HG03159 (cell line): ENCODE data around the gene CIC.

Experiments
- ATAC-seq: cut with Tn5 transposase; IDR thresholded peaks from one replicate; pipeline ENCODE4 v1.9.1; 2021; ENCODE audit warnings: mild to moderate bottlenecking, moderate library complexity; ENCODE audit not compliant: unreplicated experiment

Gene CIC

GRCh38 chr19:42275103-42275502, 6.1 kb downstream of the CIC start:
- ATAC-seq = no peak

DNA sequence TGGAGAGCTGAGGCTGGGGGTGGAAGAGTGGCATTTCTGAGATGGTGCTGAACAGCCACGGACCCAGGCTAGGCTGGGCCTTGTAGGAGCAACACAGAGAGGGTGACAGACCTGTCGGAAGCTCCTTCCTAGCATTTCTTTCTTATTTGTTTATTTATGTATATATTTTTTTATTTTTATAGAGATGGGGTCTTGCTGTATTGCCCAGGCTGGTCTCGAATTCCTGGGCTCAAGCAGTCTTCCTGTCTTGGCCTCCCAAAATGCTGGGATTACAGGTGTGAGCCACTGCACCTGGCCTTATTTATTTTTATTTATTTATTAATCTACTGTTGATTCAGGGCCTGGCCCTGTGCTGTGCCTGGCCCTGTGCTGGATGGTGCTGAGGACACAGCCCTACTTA, 6.5 kb downstream of the CIC start:
- ATAC-seq = no peak

- no peak for ATAC-seq
Observed at GRCh38 chr19:42276284-42276683, 7.2 kb downstream of the CIC start.

DNA sequence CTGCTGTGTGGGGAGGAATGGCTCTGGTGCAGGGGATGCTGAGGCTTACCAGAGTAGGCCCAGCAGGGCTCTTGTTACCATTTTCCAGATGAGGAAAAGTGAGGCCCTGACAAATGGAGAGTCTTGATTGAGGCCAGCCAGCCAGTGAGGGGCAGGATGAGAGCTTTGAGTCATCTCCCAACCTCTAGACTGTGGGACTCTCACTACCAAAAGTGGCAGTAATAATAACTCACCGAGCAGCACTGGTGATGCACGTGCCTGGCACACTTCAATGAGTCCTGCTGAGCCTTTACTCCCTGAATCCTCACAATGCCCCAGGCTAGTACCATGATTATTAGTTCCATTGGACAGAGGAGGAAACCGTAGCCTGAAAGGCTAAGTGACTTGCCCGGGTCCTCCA, 7.8 kb downstream of the CIC start:
- ATAC-seq = no peak

DNA sequence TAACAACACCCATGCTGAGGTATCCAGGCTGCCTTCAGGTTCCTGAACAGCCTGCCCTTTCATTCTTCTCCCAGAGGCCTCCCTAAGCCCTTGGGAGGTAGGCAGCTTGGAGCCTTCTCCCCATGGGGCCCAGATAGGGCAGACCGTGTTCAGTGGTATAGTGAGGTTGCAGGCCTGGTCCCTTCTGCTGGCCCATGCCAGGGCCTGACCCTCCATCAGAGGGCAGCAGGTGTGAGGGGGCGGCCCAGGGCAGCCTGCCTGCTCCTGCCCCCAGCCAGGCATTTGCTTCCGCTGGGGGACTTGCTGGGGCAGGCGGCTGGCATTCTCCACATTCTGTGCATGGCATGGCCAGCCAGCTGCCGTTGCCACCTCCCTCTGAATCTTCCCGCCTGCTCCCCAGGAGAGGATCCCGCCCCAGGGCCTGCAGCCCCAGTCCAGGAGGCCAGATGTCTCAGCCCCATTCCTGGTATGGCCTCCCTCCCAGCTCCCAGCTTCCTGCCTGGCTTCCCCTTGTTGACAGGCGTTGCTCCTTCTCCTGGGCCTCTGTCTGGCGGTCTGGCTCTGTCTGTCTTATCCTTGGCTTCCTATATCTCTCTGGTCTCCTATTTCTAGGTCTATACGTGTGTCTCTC, 8.9 kb downstream of the CIC start:
- ATAC-seq = no peak

GRCh38 chr19:42278452-42279154, 9.6 kb downstream of the CIC start:
- no peak for ATAC-seq

DNA sequence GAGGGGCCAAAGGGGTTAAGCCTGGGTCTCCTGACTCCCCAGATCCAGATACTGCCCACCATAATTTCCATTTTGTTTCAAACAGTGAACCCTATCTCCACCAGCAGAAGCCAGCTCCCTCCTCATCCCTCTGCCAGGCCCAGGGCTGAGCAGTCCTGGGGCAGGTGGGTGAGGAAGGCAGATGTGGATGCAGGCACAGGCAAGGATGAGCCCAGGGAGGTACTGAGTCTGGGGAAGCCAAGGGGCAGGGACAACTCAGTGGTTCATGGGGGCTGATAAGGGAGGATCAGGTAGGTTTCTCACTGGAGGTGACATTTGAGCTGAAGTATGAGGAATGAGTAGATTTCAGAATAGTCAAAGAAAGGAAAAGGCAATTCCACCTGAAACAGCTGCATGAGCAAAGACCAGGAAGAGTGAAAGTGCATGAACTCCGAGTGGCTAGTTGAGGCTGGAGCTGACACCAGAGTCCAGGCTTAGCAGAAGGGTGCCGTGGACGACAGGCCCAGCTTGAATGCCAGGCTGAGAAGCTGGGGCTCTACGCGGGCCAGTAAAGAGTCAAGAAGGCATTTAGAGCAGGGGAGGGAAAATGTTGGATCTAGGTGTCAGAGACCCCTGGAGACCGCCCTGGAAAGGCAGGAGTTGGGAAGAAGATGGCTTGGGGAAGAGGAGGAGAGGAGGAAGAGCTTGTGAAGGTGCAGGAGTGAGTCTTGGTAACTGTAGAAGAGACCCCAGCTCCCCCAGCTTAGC, 10.3 kb downstream of the CIC start:
- no peak for ATAC-seq

DNA sequence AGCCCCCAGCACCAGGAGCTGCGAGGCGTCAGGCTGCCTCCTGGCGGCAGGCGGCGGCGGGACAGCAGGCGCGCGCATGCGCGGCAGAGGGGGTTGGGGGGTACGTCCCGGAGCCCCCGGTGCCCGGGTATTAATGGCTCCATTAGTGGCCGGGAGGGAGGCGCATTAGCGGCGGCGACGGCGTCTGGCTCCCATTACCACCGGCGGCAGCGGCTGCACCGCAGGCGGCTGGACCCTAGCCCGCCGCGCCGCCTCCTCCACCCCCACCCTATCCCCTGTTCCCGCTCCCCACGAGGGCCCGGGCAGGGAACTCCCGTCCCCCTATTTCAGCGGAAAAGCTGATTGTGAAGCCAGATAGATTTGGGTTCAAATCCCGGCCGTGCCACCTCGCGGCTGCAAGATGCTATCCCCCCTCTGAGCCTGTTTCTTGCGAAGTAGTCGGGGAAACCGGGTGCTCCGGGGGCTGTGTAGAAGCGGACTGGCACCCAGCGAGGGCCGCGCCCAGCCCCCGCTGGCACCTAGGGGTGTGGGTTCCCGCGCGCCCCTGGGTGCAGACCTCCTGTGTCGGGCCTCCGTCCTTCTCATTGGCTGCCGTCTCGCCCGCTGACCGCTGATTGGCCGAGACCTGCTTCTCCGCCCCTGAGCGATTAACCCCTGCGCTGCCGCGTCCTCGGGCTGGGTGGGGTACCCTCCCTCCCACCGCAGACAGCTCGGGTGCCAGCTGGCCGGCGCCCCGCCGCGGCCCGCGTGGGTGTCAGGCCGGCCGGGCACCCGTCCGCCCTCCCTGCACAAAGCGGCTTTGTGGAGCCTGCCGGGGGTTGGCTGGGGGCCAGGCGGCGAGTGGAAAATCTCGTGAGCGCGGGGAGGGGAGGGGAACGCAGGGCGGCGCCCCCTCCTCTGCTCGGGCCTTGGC, 11.1 kb downstream of the CIC start:
- ATAC-seq = peak; percentile 30

DNA sequence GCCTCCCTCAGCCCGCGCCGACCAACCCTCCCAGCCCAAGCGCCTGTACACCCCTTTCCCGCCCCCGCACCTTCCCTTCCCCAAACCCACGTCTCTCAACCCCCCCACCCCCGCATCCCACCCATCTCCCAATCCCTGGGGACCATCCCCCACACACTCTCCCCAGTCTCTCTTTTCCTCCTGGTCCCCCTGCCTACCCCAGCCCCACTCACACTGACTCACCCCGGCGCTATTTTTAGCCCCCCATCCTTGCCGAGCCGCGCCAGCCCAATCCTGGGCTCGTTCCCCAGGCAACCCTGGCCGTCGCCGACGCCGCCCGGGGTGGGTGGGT, 11.7 kb downstream of the CIC start:
- no peak for ATAC-seq

DNA sequence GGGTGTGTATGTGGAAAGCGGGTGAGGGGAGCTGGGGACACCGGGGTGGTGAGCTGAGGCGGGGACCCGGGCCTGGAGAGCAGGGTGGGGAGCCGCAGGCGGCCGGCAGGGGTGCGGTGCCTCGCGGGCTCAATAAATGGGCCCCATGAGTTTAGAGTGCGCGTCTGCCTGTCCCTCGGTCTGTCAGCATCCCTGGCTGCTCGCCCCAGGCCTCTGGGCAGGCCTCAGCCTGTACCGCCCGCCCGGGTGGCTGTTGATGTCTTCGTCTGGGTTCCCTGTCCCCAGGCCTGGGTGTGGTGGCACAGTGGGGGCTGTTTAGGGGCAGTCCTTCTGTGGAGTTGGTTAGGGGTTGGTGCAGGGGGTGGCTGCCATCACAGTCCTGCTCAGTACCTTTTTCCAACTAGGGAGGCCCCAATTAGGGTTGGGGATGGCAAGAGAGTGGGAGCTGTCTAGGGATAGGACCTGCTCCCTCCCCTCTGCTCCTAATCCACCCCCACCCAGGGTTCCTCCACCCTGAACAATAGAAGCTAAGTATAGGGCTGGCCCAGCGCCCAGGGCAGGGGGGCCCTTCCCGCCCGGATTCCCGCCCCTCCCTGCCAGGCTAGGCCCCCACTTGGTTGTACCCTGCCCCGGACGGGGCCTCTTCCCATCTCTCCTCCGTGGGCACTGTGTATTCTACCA, 12.2 kb downstream of the CIC start:
- no peak for ATAC-seq

- no peak for ATAC-seq
Observed at GRCh38 chr19:42281827-42282762, 13.0 kb downstream of the CIC start.

DNA sequence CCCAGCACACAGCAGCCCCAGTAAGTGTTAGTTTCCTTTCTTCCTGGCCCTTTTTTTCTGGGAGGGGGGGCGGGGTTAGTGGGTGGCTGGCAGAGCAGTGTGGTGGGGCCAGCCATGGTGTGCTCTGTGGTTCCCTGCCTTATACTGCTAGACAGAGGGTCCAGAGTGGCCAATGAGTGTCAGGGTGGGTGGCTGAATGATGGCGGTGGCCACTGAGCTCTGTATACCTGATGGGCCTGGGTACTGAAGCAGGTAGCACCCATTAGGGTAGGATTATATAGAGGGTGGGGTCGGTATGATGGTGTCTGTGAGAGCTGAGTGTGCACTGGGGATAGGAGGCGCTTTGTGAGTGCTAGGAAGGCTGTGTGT, 13.8 kb downstream of the CIC start:
- no peak for ATAC-seq

DNA sequence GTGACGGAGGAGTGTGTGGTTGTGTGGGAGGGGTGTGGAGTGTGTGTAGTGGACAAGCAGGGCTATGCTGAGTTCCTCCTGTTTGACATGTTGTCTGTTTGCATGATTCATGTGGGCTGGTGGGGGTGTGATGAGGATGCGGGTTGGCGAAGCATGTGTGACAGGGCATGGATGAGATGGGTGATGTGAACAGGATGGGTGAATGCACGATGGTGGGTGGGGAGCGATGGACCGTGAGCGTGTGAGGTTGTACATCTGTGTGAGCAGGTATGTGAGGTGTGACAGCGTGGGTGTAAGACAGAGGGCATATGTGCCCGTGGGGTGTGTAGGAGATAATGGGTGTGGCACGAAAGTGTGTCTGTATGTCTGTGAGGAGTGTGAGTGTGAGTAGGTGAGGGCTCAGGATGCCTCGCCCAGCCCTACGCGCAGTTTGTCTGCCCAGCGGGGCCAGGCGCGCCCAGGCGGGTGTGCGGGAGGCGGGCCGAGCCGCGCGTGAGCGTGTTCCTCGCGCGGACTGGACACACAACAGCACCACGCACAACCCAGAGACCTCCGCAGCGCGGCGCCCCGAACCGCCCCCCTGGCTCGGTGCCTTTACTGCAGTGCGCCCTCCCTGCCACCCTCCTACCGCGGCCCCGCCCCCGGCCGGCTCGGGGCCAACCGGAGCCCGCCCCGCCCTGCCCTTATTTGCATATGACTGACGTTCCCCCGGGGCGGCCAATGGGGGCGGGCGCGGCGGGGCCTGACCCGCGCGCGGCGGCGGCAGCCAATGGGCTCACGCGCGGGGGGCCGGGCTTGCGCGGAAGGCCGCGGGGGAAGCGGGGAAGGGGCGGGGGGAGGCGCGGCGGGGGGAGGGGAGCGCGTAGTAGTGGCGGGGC, 14.4 kb downstream of the CIC start:
- peak; percentile 42 for ATAC-seq

GRCh38 chr19:42284066-42284501, 15.0 kb downstream of the CIC start:
- peak; percentile 26 for ATAC-seq

DNA sequence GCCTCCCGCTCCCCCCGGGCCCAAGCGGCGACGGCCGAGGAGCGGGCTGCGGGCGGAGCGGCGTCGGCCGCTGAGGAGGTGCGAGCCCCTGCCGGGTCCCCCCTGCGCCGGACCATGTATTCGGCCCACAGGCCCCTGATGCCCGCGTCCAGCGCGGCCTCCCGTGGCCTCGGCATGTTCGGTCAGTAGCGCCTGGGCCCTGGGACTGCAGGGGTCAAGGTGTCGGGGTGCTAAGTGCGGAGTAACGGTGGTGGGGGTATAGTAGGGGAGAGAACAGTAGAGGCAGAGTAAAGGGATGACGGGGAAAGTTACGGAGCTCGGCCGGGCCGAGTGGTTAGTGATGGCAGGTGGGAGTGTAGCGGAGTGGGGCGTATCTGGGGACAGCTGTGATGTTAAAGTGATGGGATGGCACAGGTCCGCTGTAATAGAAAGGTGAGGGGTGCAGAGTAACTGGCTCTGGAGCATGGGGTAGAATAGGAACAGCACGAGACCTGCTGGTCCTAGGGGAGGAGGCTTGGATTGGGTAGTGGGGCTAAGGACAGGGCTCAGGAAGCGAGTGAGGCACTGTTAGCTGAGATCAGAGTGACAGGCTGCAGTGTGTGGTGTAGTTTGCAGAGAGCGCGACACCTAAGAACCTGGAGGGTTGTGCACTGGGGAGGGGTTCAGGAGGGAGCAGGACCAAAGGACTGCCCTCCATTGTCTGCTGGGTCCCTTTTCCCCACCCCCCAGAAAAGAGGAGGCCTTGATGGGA, 15.7 kb downstream of the CIC start:
- ATAC-seq = no peak

- ATAC-seq = no peak
Observed at GRCh38 chr19:42285541-42285941, 16.5 kb downstream of the CIC start.

DNA sequence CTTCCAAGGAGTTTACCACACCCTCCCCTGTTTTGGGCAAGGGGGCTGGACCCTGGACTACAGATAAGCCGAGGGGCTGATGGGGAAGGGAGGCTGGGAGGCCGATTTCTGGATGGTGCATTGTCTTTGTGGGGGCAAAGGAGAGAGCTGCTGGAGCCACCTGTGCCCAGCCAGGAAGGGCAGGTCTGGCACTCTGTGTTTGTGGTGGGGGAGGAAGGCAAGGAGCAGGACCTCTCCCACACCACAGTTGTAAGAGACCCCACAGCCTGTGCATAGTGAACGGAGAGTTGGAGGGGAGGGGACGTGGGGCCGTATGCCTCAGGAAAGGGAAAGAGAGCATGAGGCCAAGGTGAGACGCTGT, 16.9 kb downstream of the CIC start:
- no peak for ATAC-seq
